Vagina (tissue), 2 donors: ENCODE data around the gene PEPD. TPM values are rescaled to one million over a fixed set of nuclear protein-coding genes. Genes with fewer than 3 reads are reported as not detected.

Experiments used
- DNase-seq, 2 donors: peaks; one replicate each; pipeline ENCODE4 v3.0.0-alpha.2; 2017; ENCODE audit errors: extremely low spot score in 2 of 2
- H3K27ac ChIP-seq: fragments of 200-600 bp; sonication (generic); one replicate; pipeline ENCODE4 v1.5.1; 2019
- H3K27me3 ChIP-seq: fragments of 200-600 bp; sonication (generic); one replicate; pipeline ENCODE4 v1.5.1; 2019
- H3K36me3 ChIP-seq, 2 donors: fragments of 200-600 bp; sonication (generic); one replicate each; pipeline ENCODE4 v1.5.1; 2017 to 2019
- H3K4me1 ChIP-seq: fragments of 200-600 bp; sonication (generic); one replicate; pipeline ENCODE4 v1.5.1; 2019
- H3K4me3 ChIP-seq, 2 donors: fragments of 200-600 bp; sonication (generic); 1 replicate in 1 of 2; 2 replicates in 1 of 2; pipeline ENCODE4 v1.5.1; 2016 to 2019
- H3K9me3 ChIP-seq: fragments of 200-600 bp; sonication (generic); one replicate; pipeline ENCODE4 v1.5.1; 2019
- POLR2A ChIP-seq, 2 donors: fragments of 450-650 bp; IDR thresholded peaks; one replicate each; pipeline ENCODE4 v1.6.1; 2017; ENCODE audit warnings: antibody characterized with exemption in 2 of 2, mild to moderate bottlenecking in 2 of 2, moderate library complexity in 2 of 2
- POLR2AphosphoS5 ChIP-seq, 2 donors: sonication (generic); formaldehyde crosslinking; IDR thresholded peaks; one replicate each; pipeline ENCODE4 v1.9.0; 2017; ENCODE audit warnings: antibody characterized with exemption in 2 of 2, mild to moderate bottlenecking in 2 of 2, low read depth in 1 of 2; ENCODE audit not compliant: insufficient read depth in 1 of 2
- intact Hi-C: fragments of 100-400 bp; cut with DNase I; formaldehyde crosslinking; loops from one replicate; pipeline ENCODE4 v1.15.1; 2023
- total RNA-seq: library from RNA; depleted of rRNA; stranded (reverse); fragments of >200 nt; gene quantifications from one replicate; pipeline ENCODE4 v1.2.3, GENCODE V29; 2016
- TF ChIP-seq, protein P1 (sequence below), 3 experiments: fragments of 450-650 bp in 2 of 3; fragments of 200-600 bp in 1 of 3; sonication (generic) in 1 of 3; IDR thresholded peaks; one replicate each; pipeline ENCODE4 v1.5.1; 2017 to 2019; ENCODE audit warnings: antibody characterized with exemption in 3 of 3, mild to moderate bottlenecking in 2 of 3, moderate library complexity in 2 of 3

Gene PEPD
- total RNA-seq, 1 donor from 2014 or later, result 61.9 TPM

DNA sequence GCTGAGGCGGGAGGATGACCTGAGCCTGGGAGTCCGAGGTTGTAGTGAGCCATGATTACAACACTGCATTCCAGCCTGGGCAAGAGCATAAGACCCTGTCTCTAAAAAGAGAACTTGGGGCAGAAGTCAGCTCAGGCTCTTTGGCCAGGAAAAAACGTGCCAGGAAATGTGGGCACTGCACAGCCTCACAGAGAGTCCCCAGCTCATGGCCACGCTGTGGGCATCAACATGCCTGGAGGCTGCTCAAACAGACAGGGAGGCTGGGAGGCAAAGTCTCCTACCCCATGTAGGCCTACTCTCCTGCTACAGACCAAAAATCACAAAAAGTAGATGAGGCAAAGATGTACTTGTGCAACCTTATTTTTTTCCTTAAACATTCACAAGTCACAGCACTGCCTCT lies 49.4 kb downstream of the PEPD start:
- Histone ChIP-seq H3K4me3 (no peak overlapping the region), H3K9me3 (no peaks in the 10 kb centered on the region), H3K4me1 (peaks cover 12% of the 10 kb centered on the region), H3K27ac (no peak overlapping the region), H3K36me3 (no peaks in the 10 kb centered on the region), H3K27me3 (no peaks in the 10 kb centered on the region)
- intact Hi-C loops, result no loop called here
- DNase-seq, result no peak
- TF ChIP-seq POLR2A (IDR thresholded peaks at IDR 0.05) (no peak), POLR2AphosphoS5 (IDR thresholded peaks at IDR 0.05; ENCODE audit: insufficient read depth in 1 of 2, low read depth in 1 of 2) (no peak)
- TF ChIP-seq, protein P1, sequence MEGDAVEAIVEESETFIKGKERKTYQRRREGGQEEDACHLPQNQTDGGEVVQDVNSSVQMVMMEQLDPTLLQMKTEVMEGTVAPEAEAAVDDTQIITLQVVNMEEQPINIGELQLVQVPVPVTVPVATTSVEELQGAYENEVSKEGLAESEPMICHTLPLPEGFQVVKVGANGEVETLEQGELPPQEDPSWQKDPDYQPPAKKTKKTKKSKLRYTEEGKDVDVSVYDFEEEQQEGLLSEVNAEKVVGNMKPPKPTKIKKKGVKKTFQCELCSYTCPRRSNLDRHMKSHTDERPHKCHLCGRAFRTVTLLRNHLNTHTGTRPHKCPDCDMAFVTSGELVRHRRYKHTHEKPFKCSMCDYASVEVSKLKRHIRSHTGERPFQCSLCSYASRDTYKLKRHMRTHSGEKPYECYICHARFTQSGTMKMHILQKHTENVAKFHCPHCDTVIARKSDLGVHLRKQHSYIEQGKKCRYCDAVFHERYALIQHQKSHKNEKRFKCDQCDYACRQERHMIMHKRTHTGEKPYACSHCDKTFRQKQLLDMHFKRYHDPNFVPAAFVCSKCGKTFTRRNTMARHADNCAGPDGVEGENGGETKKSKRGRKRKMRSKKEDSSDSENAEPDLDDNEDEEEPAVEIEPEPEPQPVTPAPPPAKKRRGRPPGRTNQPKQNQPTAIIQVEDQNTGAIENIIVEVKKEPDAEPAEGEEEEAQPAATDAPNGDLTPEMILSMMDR (IDR thresholded peaks at IDR 0.05), result no peak

DNA sequence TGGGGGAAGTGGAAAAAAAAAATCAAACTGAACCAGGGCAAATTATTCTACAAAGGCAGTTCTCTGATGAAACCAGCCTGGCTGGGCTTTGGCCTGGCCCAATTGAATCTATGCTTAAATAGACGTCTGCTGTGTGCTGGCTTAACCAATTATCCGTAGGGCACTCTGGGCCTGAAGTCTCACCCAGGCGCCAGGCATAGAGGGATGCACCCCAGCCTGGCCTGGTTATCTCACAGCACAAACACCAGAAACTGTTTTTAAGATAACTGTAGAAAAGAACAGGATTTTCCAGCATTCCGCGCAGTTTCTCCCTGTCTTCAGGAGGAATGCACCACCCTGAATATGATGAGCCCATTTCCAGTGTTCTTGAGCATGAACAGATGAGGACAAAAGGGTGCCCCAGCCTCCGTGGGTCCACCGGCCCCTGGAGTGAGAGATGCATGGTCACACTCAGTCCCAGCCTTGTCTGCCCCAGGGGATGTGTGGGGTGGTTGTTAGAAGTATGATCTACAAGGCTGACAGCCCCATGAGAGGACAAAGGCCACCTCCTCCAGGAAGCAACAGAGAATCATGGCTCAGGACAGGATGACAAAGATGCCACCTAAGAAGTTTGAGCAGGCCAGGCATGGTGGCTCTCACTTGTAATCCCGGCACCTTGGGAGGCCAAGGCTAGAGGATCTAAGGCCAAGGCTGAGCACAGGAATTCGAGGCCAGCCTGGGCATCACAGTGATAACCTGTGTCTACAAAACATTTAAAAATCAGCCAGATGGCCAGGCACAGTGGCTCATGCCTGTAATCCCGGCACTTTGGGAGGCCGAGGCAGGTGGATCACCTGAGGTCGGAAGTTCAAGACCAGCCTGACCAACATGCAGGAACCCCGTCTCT lies 50.2 kb downstream of the PEPD start:
- no peak overlapping the region for H3K27ac ChIP-seq
- H3K9me3 ChIP-seq, result no peaks in the 10 kb centered on the region
- intact Hi-C loops, result no loop called here
- TF ChIP-seq POLR2AphosphoS5 (IDR thresholded peaks at IDR 0.05; ENCODE audit: insufficient read depth in 1 of 2, low read depth in 1 of 2) (no peak), POLR2A (IDR thresholded peaks at IDR 0.05) (no peak)
- TF ChIP-seq, protein P1 (IDR thresholded peaks at IDR 0.05), result no peak
- no peak overlapping the region for H3K4me3 ChIP-seq
- no peak for DNase-seq
- no peaks in the 10 kb centered on the region for H3K36me3 ChIP-seq
- H3K4me1 ChIP-seq, result peaks cover 12% of the 10 kb centered on the region
- H3K27me3 ChIP-seq, result no peaks in the 10 kb centered on the region

DNA sequence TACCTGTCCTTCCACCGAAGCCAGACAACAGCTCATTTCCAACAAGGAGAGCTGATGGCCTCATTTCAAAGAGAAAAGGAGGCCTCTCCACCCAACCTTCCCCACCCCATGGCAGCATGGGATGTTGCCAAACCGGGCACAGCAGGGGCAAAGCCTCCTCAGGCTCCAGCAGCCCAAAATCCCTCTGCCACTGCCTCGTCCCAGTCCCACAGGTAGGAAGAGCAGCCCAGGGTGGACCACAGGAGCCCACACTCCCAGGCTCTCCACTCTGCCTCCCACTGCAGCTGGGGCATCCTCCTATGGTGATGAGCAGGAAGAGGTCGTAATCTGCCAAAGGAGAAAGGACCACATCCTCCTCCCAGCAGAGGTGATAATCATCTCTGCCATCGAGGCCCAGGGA lies 50.9 kb downstream of the PEPD start:
- Histone ChIP-seq H3K27ac (no peak overlapping the region), H3K27me3 (no peaks in the 10 kb centered on the region), H3K36me3 (no peaks in the 10 kb centered on the region), H3K9me3 (no peaks in the 10 kb centered on the region), H3K4me1 (peaks cover 12% of the 10 kb centered on the region), H3K4me3 (no peak overlapping the region)
- no peak for DNase-seq
- intact Hi-C loops, result no loop called here
- TF ChIP-seq POLR2A (IDR thresholded peaks at IDR 0.05) (no peak), POLR2AphosphoS5 (IDR thresholded peaks at IDR 0.05; ENCODE audit: insufficient read depth in 1 of 2, low read depth in 1 of 2) (no peak)
- TF ChIP-seq, protein P1 (IDR thresholded peaks at IDR 0.05), result no peak

DNA sequence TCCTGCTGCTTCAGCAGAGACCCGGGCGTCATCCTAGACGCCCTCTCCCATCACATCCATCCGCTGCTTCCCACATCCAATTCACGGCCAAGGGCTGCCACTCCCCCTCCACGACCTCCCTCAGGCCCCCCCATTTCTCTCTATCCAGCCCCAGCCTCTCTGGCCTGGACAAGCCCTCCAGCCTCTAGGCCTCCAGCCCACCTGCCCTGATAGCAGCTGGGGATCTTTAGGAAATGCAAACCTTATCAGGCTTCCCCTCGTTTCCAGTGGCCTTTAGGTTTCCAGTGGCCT lies 51.6 kb downstream of the PEPD start:
- DNase-seq, result no peak
- H3K9me3 ChIP-seq, result no peaks in the 10 kb centered on the region
- no peak overlapping the region for H3K27ac ChIP-seq
- intact Hi-C loops, result no loop called here
- peaks cover 12% of the 10 kb centered on the region for H3K4me1 ChIP-seq
- H3K27me3 ChIP-seq, result no peaks in the 10 kb centered on the region
- no peaks in the 10 kb centered on the region for H3K36me3 ChIP-seq
- H3K4me3 ChIP-seq, result no peak overlapping the region
- TF ChIP-seq POLR2A (IDR thresholded peaks at IDR 0.05), result no peak
- TF ChIP-seq POLR2AphosphoS5 (IDR thresholded peaks at IDR 0.05; ENCODE audit: insufficient read depth in 1 of 2, low read depth in 1 of 2), result no peak
- TF ChIP-seq, protein P1 (IDR thresholded peaks at IDR 0.05), result no peak
